ENCODE results near the gene MMP24OS. TPM values are rescaled to one million over a fixed set of nuclear protein-coding genes. Genes with fewer than 3 reads are reported as not detected.

The MMP24OS gene
- total RNA-seq, 6 donors from 2014 or later = 27.8 to 145 (median 42.6) TPM

DNA sequence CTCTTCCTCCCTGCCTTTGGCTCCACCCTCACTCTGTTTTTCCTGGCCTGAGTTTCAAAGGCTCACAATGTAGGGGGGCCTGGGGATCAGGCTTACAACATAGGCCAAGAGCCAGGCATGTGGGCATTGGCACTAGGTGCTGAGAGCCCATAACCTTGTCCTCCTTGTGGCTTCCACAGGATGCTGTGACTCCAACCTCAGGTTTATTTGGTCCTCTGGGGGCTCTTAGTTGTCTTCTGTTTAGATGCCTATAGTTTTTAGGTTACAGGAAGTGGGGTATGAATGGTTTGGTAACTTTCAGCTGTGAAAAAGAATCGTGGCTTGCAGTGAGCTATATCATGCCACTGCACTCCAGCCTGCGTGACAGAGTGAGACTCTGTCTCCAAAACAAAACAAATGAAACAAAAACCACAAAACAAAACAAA is 25.9 kb downstream of the MMP24OS start:
- ATAC-seq (ENCODE audit: low FRiP score in 2 of 2) = peak in 1 of 2 donors; percentile 34
- Histone ChIP-seq H3K9me3 (no peaks in the 10 kb centered on the region), H3K27me3 (no peaks in the 10 kb centered on the region), H3K4me3 (no peak overlapping the region), H3K4me1 (no peaks in the 10 kb centered on the region), H3K27ac (no peak overlapping the region), H3K36me3 (no peaks in the 10 kb centered on the region)
- 42 to 52% methylated on average over 2 of the region's 2 CpGs for WGBS, 2 donors
- TF ChIP-seq, protein P1, sequence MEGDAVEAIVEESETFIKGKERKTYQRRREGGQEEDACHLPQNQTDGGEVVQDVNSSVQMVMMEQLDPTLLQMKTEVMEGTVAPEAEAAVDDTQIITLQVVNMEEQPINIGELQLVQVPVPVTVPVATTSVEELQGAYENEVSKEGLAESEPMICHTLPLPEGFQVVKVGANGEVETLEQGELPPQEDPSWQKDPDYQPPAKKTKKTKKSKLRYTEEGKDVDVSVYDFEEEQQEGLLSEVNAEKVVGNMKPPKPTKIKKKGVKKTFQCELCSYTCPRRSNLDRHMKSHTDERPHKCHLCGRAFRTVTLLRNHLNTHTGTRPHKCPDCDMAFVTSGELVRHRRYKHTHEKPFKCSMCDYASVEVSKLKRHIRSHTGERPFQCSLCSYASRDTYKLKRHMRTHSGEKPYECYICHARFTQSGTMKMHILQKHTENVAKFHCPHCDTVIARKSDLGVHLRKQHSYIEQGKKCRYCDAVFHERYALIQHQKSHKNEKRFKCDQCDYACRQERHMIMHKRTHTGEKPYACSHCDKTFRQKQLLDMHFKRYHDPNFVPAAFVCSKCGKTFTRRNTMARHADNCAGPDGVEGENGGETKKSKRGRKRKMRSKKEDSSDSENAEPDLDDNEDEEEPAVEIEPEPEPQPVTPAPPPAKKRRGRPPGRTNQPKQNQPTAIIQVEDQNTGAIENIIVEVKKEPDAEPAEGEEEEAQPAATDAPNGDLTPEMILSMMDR (IDR thresholded peaks at IDR 0.05) = no peak
- no peak for TF ChIP-seq POLR2AphosphoS5 (IDR thresholded peaks at IDR 0.05)
- no peak for TF ChIP-seq POLR2A (IDR thresholded peaks at IDR 0.05)
- TF ChIP-seq EP300 (IDR thresholded peaks at IDR 0.05) = no peak
- no peak for DNase-seq

DNA sequence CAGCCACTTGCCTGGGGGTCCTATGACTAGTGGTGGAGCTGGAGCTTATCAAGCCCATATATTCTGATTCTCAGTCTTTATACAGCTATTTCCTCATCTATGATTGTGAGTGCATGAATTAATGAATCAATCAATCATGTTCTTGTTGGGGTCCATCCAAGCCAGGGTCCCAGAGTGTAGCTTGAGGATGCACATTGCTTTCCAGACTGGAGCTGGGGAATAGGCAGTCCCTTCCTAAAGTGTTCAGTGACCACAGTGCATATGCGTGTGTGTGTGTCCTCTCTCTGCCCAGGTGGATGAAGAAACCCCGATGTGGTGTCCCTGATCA is 26.3 kb downstream of the MMP24OS start:
- H3K27ac ChIP-seq = peak overlapping the region in 1 of 4 donors; percentile 46
- H3K4me3 ChIP-seq = no peak overlapping the region
- H3K9me3 ChIP-seq = no peaks in the 10 kb centered on the region
- H3K4me1 ChIP-seq = no peaks in the 10 kb centered on the region
- ATAC-seq (ENCODE audit: low FRiP score in 2 of 2) = no peak
- no peaks in the 10 kb centered on the region for H3K36me3 ChIP-seq
- no peaks in the 10 kb centered on the region for H3K27me3 ChIP-seq
- TF ChIP-seq POLR2AphosphoS5 (IDR thresholded peaks at IDR 0.05) (no peak), EP300 (IDR thresholded peaks at IDR 0.05) (no peak), POLR2A (IDR thresholded peaks at IDR 0.05) (no peak)
- TF ChIP-seq, protein P1 (IDR thresholded peaks at IDR 0.05) = no peak
- no peak for DNase-seq
- WGBS, 2 donors = 94 to 100% methylated on average over 2 of the region's 2 CpGs

DNA sequence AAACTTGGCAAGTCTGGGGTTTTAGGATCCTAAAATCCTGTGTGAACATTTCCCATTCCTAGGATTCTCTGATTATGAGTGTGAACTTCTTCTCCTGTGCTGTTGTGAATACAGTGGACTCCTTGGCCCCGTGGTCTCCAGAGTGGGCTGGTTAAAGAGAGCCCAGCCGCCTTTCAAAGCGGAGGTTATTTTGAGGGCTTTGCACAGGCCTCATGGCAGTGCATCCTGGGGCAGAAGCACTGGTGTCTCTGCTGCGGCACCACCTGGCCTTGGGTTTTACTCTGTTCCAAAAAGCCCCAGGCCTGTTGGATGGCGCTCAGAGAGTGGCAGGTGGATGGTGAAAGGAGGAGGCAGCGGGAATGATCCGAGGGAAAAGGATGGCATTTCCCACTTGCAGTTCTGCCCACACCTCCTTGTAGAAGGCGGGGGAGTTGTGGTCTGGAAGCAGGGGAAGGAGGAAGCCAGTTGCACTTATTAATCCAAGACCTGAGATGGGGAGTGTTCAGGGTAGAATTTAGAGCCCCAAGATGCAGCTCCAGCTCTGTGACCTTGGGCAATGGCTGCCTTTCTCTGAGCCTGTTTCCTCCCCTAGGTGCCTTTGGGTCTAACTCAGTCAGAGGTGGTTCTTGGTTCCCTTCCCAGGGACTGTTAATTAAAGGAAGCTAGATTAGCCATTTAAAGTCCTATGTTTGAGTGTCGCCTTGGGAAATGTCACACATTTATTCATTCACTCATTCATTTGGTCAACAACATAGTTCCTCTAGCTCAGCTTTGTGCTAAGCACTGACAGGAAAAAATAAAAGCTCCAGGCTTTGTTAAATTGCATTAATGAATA is 29.1 kb downstream of the MMP24OS start:
- no peaks in the 10 kb centered on the region for H3K27me3 ChIP-seq
- H3K4me3 ChIP-seq = no peak overlapping the region
- no peak for DNase-seq
- H3K36me3 ChIP-seq = no peaks in the 10 kb centered on the region
- H3K27ac ChIP-seq = no peak overlapping the region
- TF ChIP-seq POLR2AphosphoS5 (IDR thresholded peaks at IDR 0.05) = no peak
- TF ChIP-seq POLR2A (IDR thresholded peaks at IDR 0.05) = no peak
- no peak for TF ChIP-seq EP300 (IDR thresholded peaks at IDR 0.05)
- TF ChIP-seq, protein P1 (IDR thresholded peaks at IDR 0.05) = no peak
- WGBS, 2 donors = 80 to 89% methylated on average over 9 of the region's 9 CpGs
- ATAC-seq (ENCODE audit: low FRiP score in 2 of 2) = no peak
- no peaks in the 10 kb centered on the region for H3K9me3 ChIP-seq
- H3K4me1 ChIP-seq = no peaks in the 10 kb centered on the region

DNA sequence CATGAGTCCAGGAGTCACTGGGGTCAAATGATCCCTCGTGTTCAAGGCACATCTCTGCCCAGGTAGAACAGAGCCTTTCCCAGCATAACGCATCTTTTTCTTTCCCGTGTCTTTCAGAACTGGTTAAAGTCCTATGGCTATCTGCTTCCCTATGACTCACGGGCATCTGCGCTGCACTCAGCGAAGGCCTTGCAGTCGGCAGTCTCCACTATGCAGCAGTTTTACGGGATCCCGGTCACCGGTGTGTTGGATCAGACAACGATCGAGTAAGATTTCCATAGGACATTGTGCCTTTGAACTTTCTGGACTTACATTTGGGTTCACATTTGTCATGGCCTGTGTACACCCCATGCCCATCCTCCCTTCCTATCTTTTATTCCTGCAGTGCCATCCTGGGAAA is 31.2 kb downstream of the MMP24OS start:
- H3K27me3 ChIP-seq = no peaks in the 10 kb centered on the region
- DNase-seq (no peak), ATAC-seq (ENCODE audit: low FRiP score in 2 of 2) (no peak)
- H3K36me3 ChIP-seq = no peaks in the 10 kb centered on the region
- H3K9me3 ChIP-seq = no peaks in the 10 kb centered on the region
- WGBS, 2 donors = 92 to 96% methylated on average over 12 of the region's 12 CpGs
- no peak for TF ChIP-seq EP300 (IDR thresholded peaks at IDR 0.05)
- TF ChIP-seq, protein P1 (IDR thresholded peaks at IDR 0.05) = no peak
- TF ChIP-seq POLR2AphosphoS5 (IDR thresholded peaks at IDR 0.05) = no peak
- no peak for TF ChIP-seq POLR2A (IDR thresholded peaks at IDR 0.05)
- H3K4me1 ChIP-seq = no peaks in the 10 kb centered on the region
- no peak overlapping the region for H3K4me3 ChIP-seq
- H3K27ac ChIP-seq = no peak overlapping the region

DNA sequence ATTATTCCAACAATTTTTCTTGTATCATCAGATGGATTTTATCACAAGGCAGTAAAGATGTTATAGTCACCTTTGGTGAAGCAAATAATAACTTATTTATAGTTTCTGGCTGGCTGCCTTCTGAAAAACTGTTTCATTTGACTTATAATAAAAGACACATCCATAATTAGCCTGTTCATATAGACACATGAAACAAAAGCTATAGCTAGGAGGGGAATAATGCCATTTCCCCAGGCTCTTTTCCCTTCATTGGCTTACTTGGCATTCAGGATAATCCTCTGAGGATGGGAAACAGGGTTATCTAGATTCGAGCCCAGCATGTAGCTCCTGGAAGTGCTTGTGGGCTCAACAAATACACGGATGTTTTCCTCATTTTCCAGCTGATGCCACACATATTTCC is 33.9 kb downstream of the MMP24OS start:
- 56 to 58% methylated on average over 2 of the region's 2 CpGs for WGBS, 2 donors
- Histone ChIP-seq H3K27me3 (no peaks in the 10 kb centered on the region), H3K27ac (no peak overlapping the region), H3K4me1 (no peaks in the 10 kb centered on the region), H3K4me3 (no peak overlapping the region), H3K9me3 (no peaks in the 10 kb centered on the region), H3K36me3 (no peaks in the 10 kb centered on the region)
- no peak for TF ChIP-seq POLR2A (IDR thresholded peaks at IDR 0.05)
- no peak for TF ChIP-seq POLR2AphosphoS5 (IDR thresholded peaks at IDR 0.05)
- TF ChIP-seq, protein P1 (IDR thresholded peaks at IDR 0.05) = no peak
- TF ChIP-seq EP300 (IDR thresholded peaks at IDR 0.05) = no peak
- ATAC-seq (ENCODE audit: low FRiP score in 2 of 2) (no peak), DNase-seq (no peak)
